Adipocyte (in vitro differentiated cells): Measurements from ENCODE around the gene LRRC8C.

Experiments
- DNase-seq: peaks from one replicate; pipeline ENCODE4 v3.0.0-alpha.2; 2015; ENCODE audit warnings: low read depth
- H3K27me3 ChIP-seq: replicated peaks from 2 replicates; pipeline ENCODE4 v1.7.0; 2013; ENCODE audit warnings: mild to moderate bottlenecking, low read length, moderate library complexity; ENCODE audit not compliant: control insufficient read depth, insufficient read depth
- H3K36me3 ChIP-seq: 2 replicates; pipeline ENCODE4 v1.7.0; 2013; ENCODE audit warnings: low read length, mild to moderate bottlenecking, moderate library complexity; ENCODE audit not compliant: control insufficient read depth, insufficient read depth, severe bottlenecking
- H3K4me1 ChIP-seq: 2 replicates; pipeline ENCODE4 v1.7.0; 2013; ENCODE audit warnings: mild to moderate bottlenecking, low read length, moderate library complexity; ENCODE audit not compliant: control insufficient read depth, insufficient read depth
- H3K4me3 ChIP-seq: 2 replicates; pipeline ENCODE4 v1.7.0; 2013; ENCODE audit warnings: mild to moderate bottlenecking, low read length, moderate library complexity
- H3K9ac ChIP-seq: 2 replicates; pipeline ENCODE4 v1.7.0; 2013; ENCODE audit warnings: mild to moderate bottlenecking, low read length, moderate library complexity
- H3K9me3 ChIP-seq: 2 replicates; pipeline ENCODE4 v1.7.0; 2013; ENCODE audit warnings: mild to moderate bottlenecking, low read length, moderate library complexity; ENCODE audit not compliant: control insufficient read depth

LRRC8C gene

GRCh38 chr1:89598450-89599331 is 34.2 kb upstream of the LRRC8C start:
- peak; percentile 72 for DNase-seq
- H3K4me1 ChIP-seq: peaks cover 4% of the 10 kb centered on the region
- H3K9me3 ChIP-seq: no peaks in the 10 kb centered on the region
- H3K36me3 ChIP-seq: no peaks in the 10 kb centered on the region
- H3K4me3 ChIP-seq: no peak overlapping the region
- H3K9ac ChIP-seq: no peak overlapping the region
- H3K27me3 ChIP-seq: no peaks in the 10 kb centered on the region

GRCh38 chr1:89599332-89599630 is 33.6 kb upstream of the LRRC8C start:
- Histone ChIP-seq H3K9ac (no peak overlapping the region), H3K4me3 (no peak overlapping the region), H3K4me1 (peaks cover 9% of the 10 kb centered on the region), H3K27me3 (no peaks in the 10 kb centered on the region), H3K36me3 (no peaks in the 10 kb centered on the region), H3K9me3 (no peaks in the 10 kb centered on the region)
- DNase-seq: no peak

DNA sequence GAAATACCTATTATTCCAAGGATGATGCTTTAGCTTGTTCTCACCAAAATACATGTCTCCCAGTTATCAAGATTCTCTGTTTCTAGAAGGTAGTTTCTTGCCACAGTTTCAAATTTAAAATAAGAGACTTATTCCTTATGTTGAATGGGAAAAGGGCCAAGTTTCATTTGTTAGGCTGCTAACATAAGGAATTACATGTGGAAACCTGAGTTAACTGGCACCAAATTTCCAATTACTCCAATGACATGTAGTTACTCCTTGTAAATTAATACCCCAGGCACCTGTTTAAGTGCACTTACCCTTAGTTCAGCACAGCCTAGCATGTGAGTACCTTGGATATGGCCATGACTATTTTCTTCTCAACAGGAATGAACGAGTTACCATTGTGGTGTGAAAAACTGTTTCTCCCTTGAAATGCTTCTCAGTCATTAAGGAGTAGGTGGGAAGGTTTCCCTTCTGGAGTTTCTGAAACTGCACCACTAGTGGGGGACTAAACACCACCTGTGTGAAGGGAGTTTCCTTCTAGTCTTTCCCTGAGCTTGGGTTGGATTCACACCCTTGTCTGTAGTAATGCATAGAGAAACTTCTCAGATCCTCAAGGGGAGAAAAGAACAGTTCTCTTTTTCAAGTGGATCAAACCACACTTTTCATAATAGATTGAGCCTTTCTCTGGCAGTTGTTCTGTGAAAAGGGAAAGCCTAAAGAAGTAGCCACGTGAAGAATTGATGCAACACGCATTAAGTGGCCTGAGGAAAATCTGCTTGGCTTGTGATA is 32.3 kb upstream of the LRRC8C start:
- no peaks in the 10 kb centered on the region for H3K9me3 ChIP-seq
- DNase-seq: no peak

DNA sequence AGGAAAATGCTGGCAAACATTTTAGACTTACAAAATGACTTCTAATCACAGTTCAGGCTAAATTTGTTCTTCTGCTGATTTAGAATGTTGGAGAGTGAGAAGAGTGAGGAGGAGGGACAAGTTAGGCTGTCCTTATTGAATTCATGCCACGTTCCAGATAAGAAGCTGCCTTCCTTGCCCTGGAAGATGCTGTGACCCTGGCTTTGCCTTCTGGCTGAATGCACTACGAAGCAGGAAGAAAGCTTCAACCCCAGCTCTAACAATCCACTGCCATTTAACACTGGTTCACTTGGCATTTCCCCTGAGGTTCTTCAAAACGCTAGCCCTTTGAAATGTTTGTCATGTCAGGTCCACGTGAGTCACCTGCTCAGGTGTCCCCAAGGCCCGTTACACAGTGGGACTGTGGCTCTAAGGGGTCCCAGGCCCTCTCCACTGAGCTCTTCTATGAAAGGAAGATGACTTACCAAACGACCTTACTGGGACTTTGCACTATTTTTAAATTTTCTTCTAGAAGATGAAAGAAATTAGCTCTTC is 30.0 kb upstream of the LRRC8C start:
- Histone ChIP-seq H3K9me3 (no peaks in the 10 kb centered on the region), H3K4me3 (no peak overlapping the region), H3K9ac (no peak overlapping the region), H3K4me1 (peaks cover 25% of the 10 kb centered on the region), H3K27me3 (no peaks in the 10 kb centered on the region), H3K36me3 (no peaks in the 10 kb centered on the region)
- no peak for DNase-seq

More for the DNA sequence above, 32.3 kb upstream of the LRRC8C start:
- Histone ChIP-seq H3K9ac (no peak overlapping the region), H3K36me3 (no peaks in the 10 kb centered on the region), H3K27me3 (no peaks in the 10 kb centered on the region), H3K4me3 (no peak overlapping the region), H3K4me1 (peaks cover 16% of the 10 kb centered on the region)

DNA sequence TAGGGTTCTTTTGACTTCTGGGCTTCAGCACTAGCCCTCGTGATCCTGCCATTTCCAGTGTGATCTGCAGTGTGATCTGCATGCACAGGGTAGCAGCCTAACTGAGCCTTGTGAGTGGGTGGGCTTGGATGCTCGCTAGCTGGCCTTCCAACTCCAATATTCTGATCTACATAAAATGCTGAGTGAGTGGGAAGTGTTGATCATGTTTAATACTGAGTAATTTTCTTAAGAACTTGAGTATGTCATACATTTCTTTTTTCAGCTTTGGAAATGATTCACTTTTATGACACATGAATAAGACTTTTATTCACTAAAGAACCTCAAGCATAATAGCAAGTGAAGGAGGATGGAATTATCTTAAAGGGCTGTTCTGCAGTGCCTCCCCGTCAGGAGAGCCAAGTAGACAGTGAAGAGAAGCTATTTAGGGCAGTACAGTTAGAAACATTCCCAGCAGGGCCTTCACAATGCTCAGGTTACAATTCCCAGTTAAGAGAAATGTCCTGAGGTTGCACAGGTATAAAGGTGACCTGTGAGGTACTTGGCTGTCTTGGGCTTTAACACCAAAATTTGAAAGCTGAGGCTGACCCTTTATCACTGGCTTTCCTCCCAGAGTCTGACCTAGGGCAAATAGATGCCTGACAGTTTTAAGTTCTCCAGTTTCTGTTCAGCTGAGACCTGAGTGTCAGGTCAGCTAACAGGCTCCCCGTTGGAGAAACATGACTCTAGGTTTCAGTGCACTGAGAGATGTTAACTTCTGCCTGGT is 29.1 kb upstream of the LRRC8C start:
- H3K36me3 ChIP-seq: no peaks in the 10 kb centered on the region
- no peaks in the 10 kb centered on the region for H3K27me3 ChIP-seq
- H3K4me1 ChIP-seq: peaks cover 34% of the 10 kb centered on the region
- no peak for DNase-seq
- H3K9ac ChIP-seq: no peak overlapping the region
- no peak overlapping the region for H3K4me3 ChIP-seq
- H3K9me3 ChIP-seq: no peaks in the 10 kb centered on the region

GRCh38 chr1:89604414-89604735 is 28.5 kb upstream of the LRRC8C start:
- H3K27me3 ChIP-seq: no peaks in the 10 kb centered on the region
- no peak overlapping the region for H3K4me3 ChIP-seq
- no peak for DNase-seq
- no peaks in the 10 kb centered on the region for H3K36me3 ChIP-seq
- no peaks in the 10 kb centered on the region for H3K9me3 ChIP-seq
- peaks cover 37% of the 10 kb centered on the region for H3K4me1 ChIP-seq
- no peak overlapping the region for H3K9ac ChIP-seq

DNA sequence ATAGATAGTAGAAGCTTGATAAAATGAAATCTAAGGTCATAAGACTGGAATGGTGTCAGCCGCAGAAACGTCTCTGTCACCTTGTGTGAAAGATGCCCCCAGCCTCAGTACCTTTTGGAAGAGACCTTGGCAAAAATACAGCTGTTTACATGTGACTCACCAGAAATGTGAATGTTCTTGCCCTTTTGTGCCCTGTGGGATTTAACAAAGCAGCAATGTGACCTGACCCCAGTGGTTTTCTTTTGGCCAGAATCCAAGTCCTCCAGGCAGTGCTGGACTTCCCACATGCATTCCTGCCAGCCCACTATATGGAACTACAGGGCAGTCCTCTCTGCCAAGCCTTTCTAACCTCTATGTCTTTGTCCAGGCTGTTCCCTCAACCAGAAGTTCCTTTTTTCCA is 27.2 kb upstream of the LRRC8C start:
- peak; percentile 50 for DNase-seq
- Histone ChIP-seq H3K9me3 (no peaks in the 10 kb centered on the region), H3K4me1 (peaks cover 37% of the 10 kb centered on the region), H3K36me3 (no peaks in the 10 kb centered on the region), H3K9ac (no peak overlapping the region), H3K4me3 (no peak overlapping the region), H3K27me3 (no peaks in the 10 kb centered on the region)

- Histone ChIP-seq H3K9ac (no peak overlapping the region), H3K4me1 (peaks cover 37% of the 10 kb centered on the region), H3K9me3 (no peaks in the 10 kb centered on the region), H3K36me3 (no peaks in the 10 kb centered on the region), H3K4me3 (no peak overlapping the region), H3K27me3 (no peaks in the 10 kb centered on the region)
- DNase-seq: no peak
Measured at GRCh38 chr1:89606227-89606980, 26.5 kb upstream of the LRRC8C start.

DNA sequence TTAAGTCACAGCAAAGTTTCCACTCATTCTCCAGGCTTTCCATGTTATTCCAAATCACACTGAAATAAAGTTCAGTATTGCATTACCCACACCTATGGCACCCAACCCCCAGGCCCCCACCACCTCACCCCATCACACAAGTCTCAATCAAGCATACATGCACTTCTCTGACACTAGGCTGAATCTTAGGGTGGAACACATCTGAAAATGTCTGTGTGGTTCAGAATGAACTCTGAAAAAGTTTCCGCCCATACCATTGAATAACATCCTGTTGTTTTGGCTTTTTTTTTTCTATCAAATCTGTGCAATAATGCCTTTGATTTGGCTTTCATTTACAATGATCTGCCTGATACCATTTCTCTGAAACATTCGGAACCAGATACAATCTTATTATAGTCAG is 25.8 kb upstream of the LRRC8C start:
- no peak overlapping the region for H3K4me3 ChIP-seq
- H3K27me3 ChIP-seq: no peaks in the 10 kb centered on the region
- no peak for DNase-seq
- H3K9ac ChIP-seq: no peak overlapping the region
- no peaks in the 10 kb centered on the region for H3K36me3 ChIP-seq
- H3K9me3 ChIP-seq: no peaks in the 10 kb centered on the region
- peaks cover 37% of the 10 kb centered on the region for H3K4me1 ChIP-seq

GRCh38 chr1:89607586-89608318 is 25.2 kb upstream of the LRRC8C start:
- Histone ChIP-seq H3K27me3 (no peaks in the 10 kb centered on the region), H3K9ac (no peak overlapping the region), H3K4me1 (peaks cover 37% of the 10 kb centered on the region), H3K4me3 (no peak overlapping the region), H3K36me3 (no peaks in the 10 kb centered on the region), H3K9me3 (no peaks in the 10 kb centered on the region)
- DNase-seq: no peak
